Measurements from ENCODE around the gene RHBDL1.

DNA sequence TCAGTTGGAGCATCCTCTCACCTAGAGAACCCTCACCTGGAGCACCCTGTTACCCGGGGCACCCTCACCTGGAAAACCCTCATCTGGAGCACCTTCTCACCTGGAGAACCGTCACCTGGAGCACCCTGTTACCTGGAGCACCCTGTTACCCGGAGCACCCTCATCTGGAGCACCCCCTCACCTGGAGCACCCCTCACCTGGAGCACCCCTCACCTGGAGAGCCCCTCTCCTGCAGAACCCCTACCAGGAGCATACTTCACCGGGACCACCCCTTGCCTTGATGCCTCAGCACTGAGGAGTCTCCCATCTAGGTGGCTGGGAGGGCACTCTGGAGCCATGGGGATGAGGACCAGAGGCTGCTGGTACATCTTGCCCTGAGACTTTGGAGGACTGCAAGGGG, 33.5 kb downstream of the RHBDL1 start:
- TF ChIP-seq EZH2 (IDR thresholded peaks at IDR 0.05; ENCODE audit: borderline replicate concordance) (no peak), CTCF (IDR thresholded peaks at IDR 0.05; ENCODE audit: poor library complexity) (no peak), EZH2phosphoT487 (IDR thresholded peaks at IDR 0.05; ENCODE audit: low read depth, severe bottlenecking, unreplicated experiment) (no peak)

Data from hepatocyte (in vitro differentiated cells).